Skeletal muscle tissue (tissue), 4 donors: Measurements from ENCODE around the gene STIM1. TPM values are rescaled to one million over a fixed set of nuclear protein-coding genes. Genes with fewer than 3 reads are reported as not detected.
"Not testable (repeated sequence)": the region's sequence is repeated elsewhere in the genome, so short reads cannot be mapped to it uniquely, and the experiment has no call there.

Source experiments
- H3K27ac ChIP-seq: one replicate; pipeline ENCODE4 v1.7.0; 2013; ENCODE audit warnings: mild to moderate bottlenecking, low read depth, low read length, inconsistent platforms
- H3K27me3 ChIP-seq, 3 donors: one replicate each; pipeline ENCODE4 v1.7.0; 2013; ENCODE audit warnings: low read length in 3 of 3; ENCODE audit not compliant: control insufficient read depth in 3 of 3, insufficient read depth in 3 of 3
- H3K36me3 ChIP-seq, 3 donors: one replicate each; pipeline ENCODE4 v1.7.0; 2013; ENCODE audit warnings: low read length in 3 of 3; ENCODE audit not compliant: control insufficient read depth in 3 of 3, insufficient read depth in 3 of 3
- H3K4me1 ChIP-seq, 3 donors: one replicate each; pipeline ENCODE4 v1.7.0; 2013; ENCODE audit warnings: low read length in 3 of 3, mild to moderate bottlenecking in 3 of 3; ENCODE audit not compliant: control insufficient read depth in 3 of 3, insufficient read depth in 3 of 3
- H3K4me3 ChIP-seq, 3 donors: one replicate each; pipeline ENCODE4 v1.7.0; 2013; ENCODE audit warnings: low read length in 3 of 3
- H3K9ac ChIP-seq, 3 donors: one replicate each; pipeline ENCODE4 v1.7.0; 2013; ENCODE audit warnings: low read length in 3 of 3, mild to moderate bottlenecking in 3 of 3, moderate library complexity in 2 of 3, low read depth in 1 of 3
- H3K9me3 ChIP-seq, 3 donors: one replicate each; pipeline ENCODE4 v1.7.0; 2013; ENCODE audit warnings: low read length in 3 of 3; ENCODE audit not compliant: control insufficient read depth in 3 of 3
- total RNA-seq: library from RNA; depleted of rRNA; stranded (reverse); fragments of >200 nt; gene quantifications from one replicate; pipeline ENCODE4 v1.2.3, GENCODE V29; 2014
- donor health status: Osteomylitis.

Gene STIM1
- total RNA-seq, 1 donor from 2014 or later, result 54.8 TPM

- H3K4me3 ChIP-seq, result no peak overlapping the region
- H3K27ac ChIP-seq, result no peak overlapping the region
- no peaks in the 10 kb centered on the region for H3K27me3 ChIP-seq
- H3K4me1 ChIP-seq, result peaks cover 30 to 54% (median 38%) of the 10 kb centered on the region in 3 donors
- H3K36me3 ChIP-seq, result no peaks in the 10 kb centered on the region
- no peak overlapping the region for H3K9ac ChIP-seq
- no peaks in the 10 kb centered on the region for H3K9me3 ChIP-seq
Measured at GRCh38 chr11:3892156-3892555, 36.7 kb downstream of the STIM1 start.

GRCh38 chr11:3893311-3893710 lies 37.8 kb downstream of the STIM1 start:
- Histone ChIP-seq H3K4me3 (no peak overlapping the region), H3K27me3 (no peaks in the 10 kb centered on the region), H3K36me3 (no peaks in the 10 kb centered on the region), H3K4me1 (peaks cover 23 to 45% (median 26%) of the 10 kb centered on the region in 3 donors), H3K9ac (no peak overlapping the region), H3K27ac (peak overlapping the region; percentile 69), H3K9me3 (no peaks in the 10 kb centered on the region)

- Histone ChIP-seq H3K27me3 (no peaks in the 10 kb centered on the region), H3K9ac (no peak overlapping the region), H3K27ac (peak overlapping the region; percentile 69), H3K36me3 (no peaks in the 10 kb centered on the region), H3K4me3 (no peak overlapping the region), H3K4me1 (peaks cover 21 to 42% (median 23%) of the 10 kb centered on the region in 3 donors), H3K9me3 (no peaks in the 10 kb centered on the region)
Measured at GRCh38 chr11:3894128-3894731, 38.8 kb downstream of the STIM1 start.

- Histone ChIP-seq H3K9ac (no peak overlapping the region), H3K9me3 (no peaks in the 10 kb centered on the region), H3K27ac (no peak overlapping the region), H3K27me3 (no peaks in the 10 kb centered on the region), H3K4me1 (peaks cover 27 to 33% (median 28%) of the 10 kb centered on the region in 3 donors), H3K36me3 (no peaks in the 10 kb centered on the region), H3K4me3 (no peak overlapping the region)
Measured at GRCh38 chr11:3896644-3897043, 41.2 kb downstream of the STIM1 start.

GRCh38 chr11:3900230-3900629 lies 44.8 kb downstream of the STIM1 start:
- not testable (repeated sequence) for H3K27me3 ChIP-seq, H3K9me3 ChIP-seq, H3K9ac ChIP-seq, H3K27ac ChIP-seq, H3K4me3 ChIP-seq, H3K36me3 ChIP-seq
- H3K4me1 ChIP-seq, result peaks cover 28 to 45% (median 36%) of the 10 kb centered on the region in 3 donors

GRCh38 chr11:3901249-3902025 lies 46.0 kb downstream of the STIM1 start:
- H3K36me3 ChIP-seq, result no peaks in the 10 kb centered on the region
- peaks cover 27 to 53% (median 43%) of the 10 kb centered on the region in 3 donors for H3K4me1 ChIP-seq
- no peak overlapping the region for H3K9ac ChIP-seq
- H3K4me3 ChIP-seq, result no peak overlapping the region
- no peak overlapping the region for H3K27ac ChIP-seq
- H3K27me3 ChIP-seq, result no peaks in the 10 kb centered on the region
- H3K9me3 ChIP-seq, result no peaks in the 10 kb centered on the region

GRCh38 chr11:3902441-3902840 lies 47.0 kb downstream of the STIM1 start:
- Histone ChIP-seq H3K27ac (no peak overlapping the region), H3K4me1 (peaks cover 20 to 53% (median 42%) of the 10 kb centered on the region in 3 donors), H3K9ac (peak overlapping the region in 1 of 3 donors; percentile 35), H3K4me3 (peak overlapping the region in 1 of 3 donors; percentile 31), H3K36me3 (no peaks in the 10 kb centered on the region), H3K9me3 (no peaks in the 10 kb centered on the region), H3K27me3 (no peaks in the 10 kb centered on the region)

- H3K4me1 ChIP-seq, result peaks cover 20 to 59% (median 47%) of the 10 kb centered on the region in 3 donors
Measured at GRCh38 chr11:3903207-3903896, 47.9 kb downstream of the STIM1 start.

GRCh38 chr11:3904228-3904627 lies 48.8 kb downstream of the STIM1 start:
- Histone ChIP-seq H3K36me3 (no peaks in the 10 kb centered on the region), H3K4me1 (peaks cover 25 to 68% (median 47%) of the 10 kb centered on the region in 3 donors), H3K27ac (peak overlapping the region; percentile 71), H3K9me3 (no peaks in the 10 kb centered on the region), H3K27me3 (no peaks in the 10 kb centered on the region), H3K9ac (peak overlapping the region in 1 of 3 donors; percentile 19), H3K4me3 (no peak overlapping the region)

More at GRCh38 chr11:3903207-3903896, 47.9 kb downstream of the STIM1 start:
- H3K4me3 ChIP-seq, result no peak overlapping the region
- H3K27me3 ChIP-seq, result no peaks in the 10 kb centered on the region
- no peak overlapping the region for H3K27ac ChIP-seq
- no peak overlapping the region for H3K9ac ChIP-seq
- H3K36me3 ChIP-seq, result no peaks in the 10 kb centered on the region
- no peaks in the 10 kb centered on the region for H3K9me3 ChIP-seq
